Gastrocnemius medialis (tissue), 4 donors: ENCODE data around the gene CDC42EP3. TPM values are rescaled to one million over a fixed set of nuclear protein-coding genes. Genes with fewer than 3 reads are reported as not detected.

Source experiments
- ATAC-seq, 2 donors: fragments of 150-250 bp; one replicate each; pipeline ENCODE4 v1.9.1; 2016
- DNase-seq, 2 donors: peaks; one replicate each; pipeline ENCODE4 v3.0.0-alpha.2; 2019
- H3K27ac ChIP-seq, 4 donors: fragments of 200-600 bp; sonication (generic); 1 replicate in 1 of 4; 2 replicates in 3 of 4; pipeline ENCODE4 v1.5.1; 2016 to 2018; ENCODE audit warnings: mild to moderate bottlenecking in 2 of 4, moderate library complexity in 1 of 4
- H3K27me3 ChIP-seq, 3 donors: fragments of 200-600 bp; sonication (generic) in 2 of 3; 1 replicate in 1 of 3; 2 replicates in 2 of 3; pipeline versions ENCODE4 v1.5.1 to v1.6.0; 2016 to 2019; ENCODE audit warnings: mild to moderate bottlenecking in 1 of 3, moderate library complexity in 1 of 3
- H3K36me3 ChIP-seq, 2 donors: fragments of 200-600 bp; sonication (generic) in 1 of 2; one replicate each; pipeline ENCODE4 v1.5.1; 2017 to 2018
- H3K4me1 ChIP-seq, 2 donors: fragments of 200-600 bp; sonication (generic) in 1 of 2; one replicate each; pipeline ENCODE4 v1.5.1; 2016 to 2017; ENCODE audit warnings: mild to moderate bottlenecking in 2 of 2
- H3K4me3 ChIP-seq, 4 donors: fragments of 200-600 bp; sonication (generic) in 3 of 4; 1 replicate in 1 of 4; 2 replicates in 3 of 4; pipeline ENCODE4 v1.5.1; 2016 to 2019; ENCODE audit warnings: mild to moderate bottlenecking in 2 of 4
- H3K9me3 ChIP-seq, 3 donors: fragments of 200-600 bp; sonication (generic) in 2 of 3; 1 replicate in 1 of 3; 2 replicates in 2 of 3; pipeline ENCODE4 v1.5.1; 2016 to 2019
- CTCF ChIP-seq, 5 experiments: fragments of 450-650 bp in 3 of 5; fragments of 200-600 bp in 2 of 5; sonication (generic) in 2 of 5; IDR thresholded peaks in 4 of 5; conservative IDR thresholded peaks in 1 of 5; 1 replicate in 4 of 5; 2 replicates in 1 of 5; pipeline ENCODE4 v1.5.1; 2016 to 2019; ENCODE audit warnings: antibody characterized with exemption in 5 of 5, mild to moderate bottlenecking in 3 of 5, moderate library complexity in 3 of 5
- POLR2A ChIP-seq, 2 donors: fragments of 450-650 bp; IDR thresholded peaks; one replicate each; pipeline ENCODE4 v1.6.1; 2017; ENCODE audit warnings: antibody characterized with exemption in 2 of 2, mild to moderate bottlenecking in 2 of 2, moderate library complexity in 2 of 2
- in situ Hi-C, 4 donors: fragments of 200-750 bp; cut with MboI; loops; one replicate each; pipeline versions ENCODE4 v1.15.0 to v1.8.0; 2017; ENCODE audit warnings: low sequenced_read_pairs in 4 of 4
- intact Hi-C: fragments of 100-400 bp; cut with DNase I; formaldehyde crosslinking; loops from one replicate; pipeline ENCODE4 v1.15.1; 2023; ENCODE audit warnings: low total_unique reads
- total RNA-seq, 4 donors: library from RNA; depleted of rRNA; stranded (reverse); fragments of >200 nt; gene quantifications; one replicate each; pipeline versions ENCODE4 v1.1.0 to v1.2.3, GENCODE V29; 2016

CDC42EP3 gene
- total RNA-seq, 4 donors from 2014 or later, result 20.0 to 90.6 (median 57.2) TPM

GRCh38 chr2:37593024-37593423, 78.4 kb downstream of the CDC42EP3 start:
- no peak overlapping the region for H3K4me3 ChIP-seq
- ATAC-seq, result peak in 1 of 2 donors; percentile 29

More at GRCh38 chr2:37593024-37593423, 78.4 kb downstream of the CDC42EP3 start:
- no peak for TF ChIP-seq CTCF (IDR thresholded peaks at IDR 0.05 in 4 of 5, conservative IDR thresholded peaks at IDR 0.05 in 1 of 5)
- TF ChIP-seq POLR2A (IDR thresholded peaks at IDR 0.05), result no peak
- intact Hi-C loops (loop anchor here (5.0 kb wide), 1 partner anchor 39 kb away; no protein-coding TSS in a partner anchor), in situ Hi-C loops (no loop called here)
- peaks cover 0 to 10% (median 0%) of the 10 kb centered on the region in 3 donors for H3K9me3 ChIP-seq
- H3K36me3 ChIP-seq, result no peaks in the 10 kb centered on the region
- no peaks in the 10 kb centered on the region for H3K27me3 ChIP-seq
- peak; percentile 25 to 37 for DNase-seq
- H3K4me1 ChIP-seq, result peaks cover 39 to 49% of the 10 kb centered on the region in 2 donors
- H3K27ac ChIP-seq, result peak overlapping the region; percentile 36 to 82 (median 60)
